Myocyte (in vitro differentiated cells): Measurements from ENCODE around the gene UNCX. TPM values are rescaled to one million over a fixed set of nuclear protein-coding genes. Genes with fewer than 3 reads are reported as not detected.
"Not testable (repeated sequence)": the region's sequence is repeated elsewhere in the genome, so short reads cannot be mapped to it uniquely, and the experiment has no call there.

Experiments
- DNase-seq: peaks from one replicate; pipeline ENCODE4 v3.0.0-alpha.2; 2012; ENCODE audit warnings: low read depth
- polyA plus RNA-seq: library from polyadenylated mRNA; unstranded; fragments of >200 nt; gene quantifications from one replicate; pipeline ENCODE4 v1.2.1, GENCODE V29; 2012; ENCODE audit warnings: missing spikeins
- total RNA-seq: library from RNA; depleted of rRNA; stranded (reverse); fragments of >200 nt; gene quantifications from 2 replicates; pipeline ENCODE4 v1.2.3, GENCODE V29; 2014

Gene UNCX
- total RNA-seq = not detected in 2 replicates
- not detected for polyA plus RNA-seq

GRCh38 chr7:1232623-1233332 lies at the start of gene UNCX:
Gene UNCX (plus strand): TSS chr7:1232872. CDS start chr7:1233018, 146 bp downstream.
- no peak for DNase-seq

- DNase-seq = no peak
Measured at GRCh38 chr7:1187127-1187526, 45.5 kb upstream of the UNCX start.

- DNase-seq = no peak
Measured at GRCh38 chr7:1188720-1189294, 43.9 kb upstream of the UNCX start.

GRCh38 chr7:1189986-1190772 lies 42.5 kb upstream of the UNCX start:
- no peak for DNase-seq

- DNase-seq = no peak
Measured at GRCh38 chr7:1192171-1192676, 40.4 kb upstream of the UNCX start.

DNA sequence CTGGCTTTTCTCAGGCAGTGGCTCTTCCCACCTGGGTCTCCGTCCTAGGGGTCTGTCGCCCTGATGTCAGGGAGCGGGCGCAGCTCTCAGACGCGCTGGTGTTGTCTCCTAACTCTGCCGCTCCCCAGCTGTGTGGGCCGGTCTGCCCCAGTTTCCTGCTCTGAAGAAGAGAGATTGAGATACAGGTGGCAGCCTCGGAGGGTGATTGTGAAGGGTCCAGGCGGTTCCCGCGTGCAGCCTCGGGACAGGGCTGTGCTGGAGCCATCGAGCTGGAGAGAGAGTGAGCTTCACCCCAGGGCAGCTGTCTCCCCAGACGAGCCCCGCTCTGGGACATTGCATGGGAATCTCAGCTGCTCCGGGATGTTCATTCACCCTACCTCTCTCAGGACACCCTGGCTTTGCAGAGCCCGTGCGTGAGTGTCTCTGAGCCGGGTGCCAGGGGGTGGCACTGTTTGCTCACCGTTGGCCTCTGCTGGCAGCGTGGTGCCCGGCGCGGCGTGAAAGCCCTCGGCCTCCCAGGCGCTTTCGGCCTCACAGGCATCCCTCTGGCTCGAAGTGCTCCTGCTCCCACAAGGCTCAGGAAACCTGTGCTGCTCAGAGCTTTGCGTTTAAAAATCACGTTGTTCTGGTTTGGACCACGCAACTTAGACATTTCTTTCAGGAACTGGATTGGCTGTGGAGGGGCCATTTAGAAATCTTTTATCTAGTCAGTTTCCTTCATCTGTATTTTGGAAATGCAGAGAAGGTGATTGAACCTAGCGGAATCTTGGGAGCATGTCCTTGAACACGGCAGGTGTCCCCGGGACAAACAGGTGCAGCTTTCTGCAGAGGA lies 38.9 kb upstream of the UNCX start:
- peak; percentile 82 for DNase-seq

DNA sequence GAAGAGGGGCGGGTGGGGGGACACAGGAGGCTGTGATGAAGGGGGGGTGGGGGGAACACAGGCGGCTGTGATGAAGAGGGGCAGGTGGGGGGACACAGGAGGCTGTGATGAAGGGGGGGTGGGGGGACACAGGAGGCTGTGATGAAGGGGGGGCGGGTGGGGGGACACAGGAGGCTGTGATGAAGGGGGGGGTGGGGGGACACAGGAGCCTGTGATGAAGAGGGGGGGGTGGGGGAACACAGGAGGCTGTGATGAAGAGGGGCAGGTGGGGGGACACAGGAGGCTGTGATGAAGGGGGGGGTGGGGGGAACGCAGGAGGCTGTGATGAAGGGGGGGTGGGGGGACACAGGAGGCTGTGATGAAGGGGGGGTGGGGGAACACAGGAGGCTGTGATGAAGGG lies 36.2 kb upstream of the UNCX start:
- not testable (repeated sequence) for DNase-seq

- no peak for DNase-seq
Measured at GRCh38 chr7:1196950-1197349, 35.7 kb upstream of the UNCX start.

- peak; percentile 91 for DNase-seq
Measured at GRCh38 chr7:1197997-1198625, 34.6 kb upstream of the UNCX start.

- DNase-seq = no peak
Measured at GRCh38 chr7:1200045-1200444, 32.6 kb upstream of the UNCX start.

DNA sequence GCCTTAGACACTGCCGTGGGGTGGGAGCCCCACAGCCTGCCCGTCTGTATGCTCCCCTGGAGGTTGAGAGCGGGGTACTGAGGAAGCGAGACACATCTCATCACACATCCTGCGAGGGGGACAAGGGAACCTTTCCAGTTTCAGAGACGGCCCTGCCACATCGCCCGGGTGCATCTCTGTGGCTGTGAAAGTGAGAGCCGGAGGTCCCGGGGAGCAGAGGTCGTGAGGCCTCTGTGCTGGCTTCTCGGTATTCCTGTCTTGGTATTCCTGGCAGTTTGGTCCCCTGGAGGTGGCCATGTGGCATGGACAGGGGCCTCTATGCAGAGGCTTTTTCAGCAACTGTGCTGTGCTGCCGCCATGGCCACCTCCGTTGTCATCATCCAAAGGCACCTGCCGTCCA lies 30.8 kb upstream of the UNCX start:
- no peak for DNase-seq

- DNase-seq = not testable (repeated sequence)
Measured at GRCh38 chr7:1202914-1203313, 29.8 kb upstream of the UNCX start.

GRCh38 chr7:1204460-1205140 lies 28.1 kb upstream of the UNCX start:
- peak; percentile 77 for DNase-seq

DNA sequence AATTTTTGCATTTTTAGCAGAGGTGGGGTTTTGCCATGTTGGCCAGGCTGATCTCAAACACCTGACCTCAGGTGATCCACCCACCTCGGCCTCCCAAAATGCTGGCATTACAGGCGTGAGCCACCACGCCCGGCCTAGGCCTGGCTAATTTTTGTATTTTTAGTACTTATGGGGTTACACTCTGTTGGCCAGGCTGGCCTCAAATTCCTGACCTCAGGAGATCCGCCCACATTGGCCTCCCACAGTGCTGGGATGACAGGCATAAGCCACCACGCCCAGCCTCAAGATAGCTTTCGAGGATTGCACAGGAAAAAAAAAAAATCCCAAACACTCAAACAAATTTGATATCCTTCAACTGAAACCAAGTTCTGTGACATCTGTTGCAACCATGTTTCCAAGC lies 26.9 kb upstream of the UNCX start:
- DNase-seq = peak; percentile 58

DNA sequence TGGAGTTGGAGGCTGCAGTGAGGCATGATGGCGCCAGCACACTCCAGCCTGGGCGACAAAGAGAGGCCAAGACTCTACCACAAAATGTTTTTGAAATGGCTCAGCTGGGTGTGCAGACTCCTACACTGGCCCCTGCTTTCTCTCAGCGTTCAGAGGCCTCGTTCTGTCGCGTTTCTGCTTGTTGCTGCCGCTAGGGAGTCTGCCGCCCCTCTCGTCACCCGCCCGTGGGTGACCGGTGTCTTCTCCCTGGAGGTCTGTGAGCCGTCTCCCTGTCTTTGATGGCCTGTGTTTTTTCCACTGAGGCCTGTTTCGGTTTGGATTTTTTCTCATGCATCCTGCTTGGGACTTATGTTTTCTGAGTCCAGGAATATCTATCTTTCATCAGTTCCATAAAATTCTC lies 23.6 kb upstream of the UNCX start:
- no peak for DNase-seq

- DNase-seq = no peak
Measured at GRCh38 chr7:1210321-1210978, 22.2 kb upstream of the UNCX start.

GRCh38 chr7:1210979-1211608 lies 21.6 kb upstream of the UNCX start:
- DNase-seq = no peak

GRCh38 chr7:1211611-1212010 lies 21.1 kb upstream of the UNCX start:
- no peak for DNase-seq

DNA sequence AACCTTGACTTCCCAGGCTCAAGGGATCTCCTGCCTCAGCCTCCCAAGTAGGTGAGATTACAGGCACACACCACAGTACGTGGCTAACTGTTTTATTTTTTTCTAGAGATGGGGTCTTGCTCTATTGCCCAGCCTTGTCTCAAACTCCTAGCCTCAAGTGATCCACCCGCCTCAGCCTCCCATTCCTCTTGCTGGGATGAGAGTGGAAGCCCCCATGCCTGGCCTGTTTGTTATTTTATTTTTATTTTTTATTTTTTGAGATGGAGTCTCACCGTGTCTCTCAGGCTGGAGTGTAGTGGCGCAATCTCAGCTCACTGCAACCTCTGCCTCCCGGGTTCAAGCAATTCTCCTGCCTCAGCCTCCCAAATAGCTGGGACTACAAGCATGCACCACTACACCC lies 20.6 kb upstream of the UNCX start:
- DNase-seq = not testable (repeated sequence)
